ENCODE measurements around the gene HCN2.
A peak's percentile ranks its signal among the peaks of the same experiment; 100 is the strongest.

The HCN2 gene

GRCh38 chr19:589693-590395, at the start of gene HCN2:
HCN2 (plus strand) TSS chr19:589881; CDS start chr19:589946, 65 bp downstream.
- no peak for DNase-seq

GRCh38 chr19:540867-541637, 48.6 kb upstream of the HCN2 start:
- no peak for DNase-seq

DNA sequence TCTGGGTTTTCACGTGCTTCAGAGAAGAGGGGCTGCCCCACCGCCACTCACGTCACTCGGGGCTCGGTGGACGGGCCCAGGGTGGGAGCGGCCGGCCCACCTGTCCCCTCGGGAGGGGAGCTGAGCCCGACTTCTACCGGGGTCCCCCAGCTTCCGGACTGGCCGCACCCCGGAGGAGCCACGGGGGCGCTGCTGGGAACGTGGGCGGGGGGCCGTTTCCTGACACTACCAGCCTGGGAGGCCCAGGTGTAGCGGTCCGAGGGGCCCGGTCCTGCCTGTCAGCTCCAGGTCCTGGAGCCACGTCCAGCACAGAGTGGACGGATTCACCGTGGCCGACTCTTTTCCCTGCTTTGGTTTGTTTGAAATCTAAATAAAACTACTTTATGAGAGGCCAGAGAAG, 48.0 kb upstream of the HCN2 start:
- no peak for DNase-seq

DNA sequence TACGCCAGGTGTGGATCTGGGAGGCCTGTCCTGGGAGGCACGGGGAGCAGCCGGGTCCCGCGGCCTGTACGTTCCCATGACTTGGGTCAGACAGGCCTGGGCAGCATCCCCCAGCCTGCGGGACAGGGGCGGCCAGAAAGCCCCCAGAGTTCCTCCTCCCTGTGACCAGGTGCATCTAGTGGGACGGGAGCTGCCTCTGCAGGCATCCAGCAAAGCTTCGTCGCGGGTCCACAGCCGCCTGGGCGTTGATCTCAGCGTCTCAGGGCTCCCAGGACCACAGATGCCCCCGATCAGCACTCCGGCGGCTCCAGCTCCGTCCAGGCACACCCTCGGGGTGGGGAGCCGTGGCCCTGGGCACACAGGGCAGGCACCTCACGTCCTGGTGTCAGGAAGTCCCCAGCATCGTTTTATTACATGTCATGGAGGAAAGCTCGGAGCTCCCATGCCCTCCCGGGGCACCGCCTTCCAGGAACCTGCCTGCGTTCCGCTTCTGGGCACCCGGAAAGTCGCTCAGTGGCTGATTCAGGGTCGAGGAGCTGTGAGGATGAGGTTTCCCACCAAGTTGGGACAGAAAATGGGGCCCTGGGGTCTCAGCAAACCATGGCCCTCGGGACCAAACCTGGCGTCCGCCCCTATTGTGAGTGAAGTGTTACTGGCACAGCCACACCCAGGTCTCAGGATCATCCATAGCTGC, 47.4 kb upstream of the HCN2 start:
- no peak for DNase-seq

DNA sequence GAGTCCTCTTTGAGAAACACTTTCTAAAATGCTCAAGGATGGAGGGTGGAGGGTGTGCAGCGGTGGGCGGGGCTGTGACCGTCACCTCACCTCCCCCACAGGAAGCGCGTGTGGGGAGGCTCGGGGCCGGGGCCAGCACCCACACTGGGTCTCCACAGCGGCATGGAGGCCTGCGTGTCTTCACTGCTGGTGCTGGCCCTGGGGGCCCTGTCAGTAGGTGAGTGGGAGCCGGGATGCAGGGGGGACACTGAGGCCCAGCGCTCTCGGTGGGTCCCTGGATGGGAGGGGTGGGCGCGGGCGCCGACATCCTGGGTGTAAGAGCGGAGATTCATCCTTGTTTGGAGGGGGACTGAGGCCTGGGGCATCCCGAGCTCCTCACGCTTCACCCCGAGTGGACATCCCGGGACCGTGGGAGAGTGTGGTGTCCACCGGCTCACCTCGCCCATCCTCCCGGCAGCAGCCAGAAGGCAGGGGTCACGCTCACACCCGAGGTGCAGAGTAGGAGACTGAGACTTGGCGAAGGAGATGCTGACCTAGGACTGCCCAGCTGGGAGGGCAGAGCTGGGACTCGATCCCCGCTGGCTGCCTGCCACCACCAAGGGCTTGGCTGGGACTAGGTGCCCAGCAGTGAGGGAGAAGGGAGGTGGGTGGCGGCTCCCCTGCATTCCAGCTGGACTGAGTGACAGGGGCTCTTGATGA, 45.6 kb upstream of the HCN2 start, which contains the start of gene GZMM:
Gene GZMM (plus strand): TSS at position 144 of the 699 bp plus-strand sequence. CDS start 19 bp downstream, at position 163.
- DNase-seq, result peak; percentile 75

GRCh38 chr19:547117-547516, 42.6 kb upstream of the HCN2 start:
- no peak for DNase-seq

GRCh38 chr19:547836-548720, 41.6 kb upstream of the HCN2 start:
- DNase-seq, result no peak

- DNase-seq, result no peak
Measured at GRCh38 chr19:548886-549830, 40.5 kb upstream of the HCN2 start.

- DNase-seq, result no peak
Measured at GRCh38 chr19:554817-555216, 34.9 kb upstream of the HCN2 start.

GRCh38 chr19:555474-555808, 34.2 kb upstream of the HCN2 start:
- no peak for DNase-seq

- DNase-seq, result no peak
Measured at GRCh38 chr19:556611-557382, 32.9 kb upstream of the HCN2 start.

DNA sequence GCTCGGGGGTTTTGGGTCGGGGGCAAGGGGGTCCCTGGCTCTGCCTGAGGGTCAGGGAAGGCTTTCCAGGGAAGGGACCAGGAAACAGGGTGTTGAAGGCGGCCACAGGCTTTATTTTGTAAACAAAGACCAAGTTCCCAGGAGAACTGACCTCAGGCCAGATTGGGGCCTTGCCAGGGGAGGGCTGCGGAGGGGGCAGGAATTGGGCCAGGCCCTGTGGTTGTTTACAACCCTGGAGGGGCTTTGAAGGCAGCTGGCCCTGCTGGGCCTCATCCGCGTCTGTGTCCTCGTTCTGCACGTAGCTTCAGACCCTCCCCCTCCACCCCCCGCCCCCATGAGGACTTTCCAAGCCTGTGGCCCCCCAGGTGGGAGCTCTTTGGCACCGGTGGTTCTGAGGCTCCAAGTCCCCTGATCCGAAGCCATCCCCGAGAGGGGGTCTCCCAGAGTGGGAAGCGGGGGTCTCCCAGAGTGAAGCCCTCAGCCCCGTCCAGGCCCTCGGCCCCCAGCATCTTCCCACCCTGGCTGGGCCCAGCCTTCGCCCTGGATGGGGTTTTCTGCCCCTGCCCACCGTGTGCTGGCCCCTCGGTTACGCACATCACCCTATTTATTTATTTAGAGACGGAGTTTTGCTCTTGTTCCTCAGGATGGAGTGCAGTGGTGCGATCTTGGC, 30.8 kb upstream of the HCN2 start:
- no peak for DNase-seq

DNA sequence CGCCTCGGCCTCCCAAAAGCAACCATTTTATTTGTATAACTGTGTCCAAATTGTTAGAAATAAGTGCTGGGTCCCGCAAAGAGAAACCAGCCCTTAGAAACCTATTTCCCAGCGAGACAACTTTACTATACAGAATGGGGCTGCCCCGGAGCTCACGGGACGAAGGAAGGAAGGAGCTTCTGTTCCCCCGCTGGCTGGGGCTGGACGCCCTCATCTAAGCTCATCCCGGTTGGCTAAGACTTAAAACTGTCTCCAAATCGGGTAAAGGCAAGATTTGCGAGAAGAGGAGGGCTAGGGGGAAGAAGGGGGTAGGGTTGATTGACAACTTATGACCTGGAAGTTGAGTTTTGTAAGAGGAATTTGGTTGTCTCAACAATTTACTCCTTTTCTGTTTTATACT, 29.6 kb upstream of the HCN2 start:
- DNase-seq, result no peak

DNA sequence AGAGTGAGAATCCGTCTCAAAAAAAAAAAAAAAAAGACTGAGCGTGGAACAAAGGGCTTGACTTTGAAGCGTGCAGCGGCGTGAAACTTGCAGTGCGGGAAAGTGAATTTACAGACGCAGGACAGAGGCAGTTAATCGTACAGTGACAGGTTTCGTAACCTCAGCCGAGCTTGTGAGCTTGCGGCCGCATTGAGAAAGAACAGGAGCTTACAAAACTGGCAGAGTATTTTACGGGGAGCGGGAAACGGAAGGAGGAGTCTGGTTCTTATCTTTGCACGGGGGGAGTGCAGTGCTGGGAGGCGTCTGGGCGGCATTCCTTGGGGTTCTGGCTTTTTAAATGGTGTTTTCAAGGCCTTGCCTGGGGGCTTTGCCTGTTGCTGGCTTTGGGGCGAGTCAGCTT, 23.3 kb upstream of the HCN2 start:
- DNase-seq, result no peak

DNA sequence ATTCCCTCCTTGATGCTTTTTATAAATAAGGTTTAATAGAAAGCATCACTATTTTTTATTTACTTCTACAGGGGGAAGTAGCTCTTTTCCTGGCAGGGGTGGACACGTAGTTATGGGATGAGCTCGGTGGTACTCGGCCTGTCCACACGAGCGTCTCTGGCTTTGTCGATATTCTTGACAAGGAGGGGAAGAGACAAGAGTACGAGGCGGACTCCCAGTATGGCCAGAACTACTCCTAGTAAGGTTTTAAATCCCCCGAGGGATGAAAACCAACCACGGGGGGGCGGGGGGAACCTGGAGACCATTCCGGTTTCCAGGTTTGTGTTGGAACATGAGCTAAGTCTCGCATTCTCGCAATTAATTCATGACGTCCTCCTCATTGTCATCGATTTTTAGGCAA, 22.8 kb upstream of the HCN2 start:
- no peak for DNase-seq

DNA sequence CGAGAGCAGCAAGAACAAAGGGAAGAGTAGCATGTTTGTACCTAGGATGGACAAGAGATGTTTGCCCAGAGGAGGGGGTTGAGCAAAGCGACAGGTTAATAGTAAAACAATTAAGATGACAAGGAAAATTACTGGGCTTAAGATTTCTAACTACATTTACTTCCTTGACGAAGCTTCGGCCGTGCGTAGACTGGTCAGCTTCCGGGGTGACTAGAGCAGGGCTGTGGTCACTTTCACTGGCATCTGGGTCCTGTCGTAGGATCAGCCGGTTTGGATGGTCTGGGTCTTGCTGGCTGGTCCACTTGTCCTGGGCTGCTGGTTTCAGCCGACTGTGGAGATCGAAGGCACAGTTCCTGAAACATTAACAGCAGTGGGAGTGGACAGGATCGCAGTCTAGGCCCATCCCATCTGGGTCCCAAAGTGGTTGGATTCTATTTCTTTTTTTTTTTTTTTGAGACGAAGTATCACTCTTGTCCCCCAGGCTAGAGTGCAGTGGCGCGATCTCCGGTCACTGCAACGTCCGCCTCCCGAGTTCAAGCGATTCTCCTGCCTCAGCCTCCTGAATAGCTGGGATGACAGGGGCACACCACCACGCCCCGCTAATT, 22.3 kb upstream of the HCN2 start:
- DNase-seq, result no peak

- no peak for DNase-seq
Measured at GRCh38 chr19:570251-570686, 19.4 kb upstream of the HCN2 start.

DNA sequence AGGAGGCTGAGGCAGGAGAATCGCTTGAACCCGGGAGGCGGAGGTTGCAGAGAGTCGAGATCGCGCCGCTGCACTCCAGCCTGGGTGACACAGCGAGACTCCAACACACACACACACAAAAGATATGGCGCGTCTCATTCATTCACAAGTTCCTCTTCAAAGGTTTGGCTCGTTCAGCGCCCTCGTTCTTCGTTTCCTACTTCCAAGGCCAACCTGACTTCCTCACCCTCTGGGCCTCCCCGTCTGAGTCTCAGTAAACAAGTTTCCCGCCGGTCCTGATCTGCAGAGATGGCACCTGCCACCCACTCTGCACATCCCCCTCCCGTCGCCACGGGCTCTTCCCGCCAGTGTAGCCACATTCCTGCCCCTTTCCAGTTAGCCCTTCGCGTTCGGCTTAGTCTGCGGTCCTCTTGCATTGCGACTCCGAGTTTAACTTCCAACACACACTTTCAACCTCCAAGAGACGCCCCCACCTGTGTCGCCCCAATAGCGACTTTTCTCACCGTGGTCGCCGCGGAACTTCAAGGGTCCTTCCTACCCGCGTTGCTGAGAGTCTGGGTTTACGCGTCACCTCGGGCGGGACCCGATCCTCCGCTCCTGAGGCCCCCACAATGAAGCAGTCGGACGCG, 18.6 kb upstream of the HCN2 start:
- DNase-seq, result peak; percentile 50

GRCh38 chr19:571566-571974, 18.1 kb upstream of the HCN2 start:
- no peak for DNase-seq

Data from activated CD4-positive, alpha-beta T cell treated with anti-CD3 and anti-CD28 coated beads, Interleukin-2, amount 50 U/mL, for 1 hour (primary cell).